ENCODE measurements around the gene VPS13C. TPM values are rescaled to one million over a fixed set of nuclear protein-coding genes. Genes with fewer than 3 reads are reported as not detected.

VPS13C gene
- polyA plus RNA-seq, 1 experiment: 6.0 TPM

DNA sequence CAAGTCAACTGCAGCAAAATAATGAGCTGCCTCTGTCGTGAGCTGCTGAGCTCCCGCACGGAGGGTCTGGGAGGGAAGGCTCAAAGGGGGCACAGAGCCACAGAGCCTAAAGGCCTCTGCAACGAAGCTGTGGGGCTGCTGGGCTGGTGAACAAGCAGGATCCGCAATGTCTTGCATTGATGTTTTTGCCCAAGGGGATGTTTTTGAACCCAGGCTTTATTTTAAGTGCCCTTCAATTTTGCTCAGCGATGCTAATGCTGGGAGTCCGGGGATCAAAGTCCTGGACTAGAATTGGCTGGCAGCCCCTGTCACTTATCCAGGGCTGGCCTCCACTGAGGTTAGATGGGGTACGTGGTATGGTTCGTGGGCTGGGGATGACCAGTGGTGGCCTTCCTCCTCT lies 240.0 kb downstream of the VPS13C start:
- Histone ChIP-seq H3K4me3 (ENCODE audit: low read depth, low read length) (no peak overlapping the region), H3K27me3 (ENCODE audit: control insufficient read depth, insufficient read depth, low read length) (no peaks in the 10 kb centered on the region; the same call in 1 of the 2 replicates), H3K36me3 (ENCODE audit: control insufficient read depth, insufficient read depth, low read length) (no peaks in the 10 kb centered on the region)
- no peak for DNase-seq (ENCODE audit: low read depth)
- ChIA-PET POLR2A (no interaction called here), CTCF (interaction anchor here (2.7 kb wide), 1 partner anchor 15 kb away, joined by 16 read pairs; no protein-coding TSS in a partner anchor)
- TF ChIP-seq, protein P1, sequence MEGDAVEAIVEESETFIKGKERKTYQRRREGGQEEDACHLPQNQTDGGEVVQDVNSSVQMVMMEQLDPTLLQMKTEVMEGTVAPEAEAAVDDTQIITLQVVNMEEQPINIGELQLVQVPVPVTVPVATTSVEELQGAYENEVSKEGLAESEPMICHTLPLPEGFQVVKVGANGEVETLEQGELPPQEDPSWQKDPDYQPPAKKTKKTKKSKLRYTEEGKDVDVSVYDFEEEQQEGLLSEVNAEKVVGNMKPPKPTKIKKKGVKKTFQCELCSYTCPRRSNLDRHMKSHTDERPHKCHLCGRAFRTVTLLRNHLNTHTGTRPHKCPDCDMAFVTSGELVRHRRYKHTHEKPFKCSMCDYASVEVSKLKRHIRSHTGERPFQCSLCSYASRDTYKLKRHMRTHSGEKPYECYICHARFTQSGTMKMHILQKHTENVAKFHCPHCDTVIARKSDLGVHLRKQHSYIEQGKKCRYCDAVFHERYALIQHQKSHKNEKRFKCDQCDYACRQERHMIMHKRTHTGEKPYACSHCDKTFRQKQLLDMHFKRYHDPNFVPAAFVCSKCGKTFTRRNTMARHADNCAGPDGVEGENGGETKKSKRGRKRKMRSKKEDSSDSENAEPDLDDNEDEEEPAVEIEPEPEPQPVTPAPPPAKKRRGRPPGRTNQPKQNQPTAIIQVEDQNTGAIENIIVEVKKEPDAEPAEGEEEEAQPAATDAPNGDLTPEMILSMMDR (IDR thresholded peaks at IDR 0.05; ENCODE audit: insufficient read depth, low read depth, low read length): no peak

DNA sequence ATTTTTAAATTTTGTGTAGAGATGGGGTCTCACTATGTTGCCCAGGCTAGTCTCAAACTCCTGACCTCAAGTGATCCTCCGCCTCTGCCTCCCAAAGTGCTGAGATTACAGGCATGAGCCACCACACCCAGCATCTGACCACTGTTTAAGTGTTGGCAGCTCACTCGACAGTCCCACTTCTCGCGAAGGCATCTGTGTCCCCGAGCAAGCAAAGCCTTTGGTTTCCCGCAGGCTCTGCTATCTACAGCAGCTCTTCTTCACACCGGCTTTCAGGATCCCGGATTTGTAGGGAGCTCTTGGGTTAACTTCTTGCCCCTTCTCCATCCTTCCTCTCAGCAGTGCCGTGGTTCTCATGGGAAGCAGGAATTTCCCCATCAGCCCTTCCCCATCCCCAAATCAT lies 240.9 kb downstream of the VPS13C start:
- TF ChIP-seq, protein P1 (IDR thresholded peaks at IDR 0.05; ENCODE audit: insufficient read depth, low read depth, low read length): no peak
- ChIA-PET CTCF (interaction anchor here (2.7 kb wide), 1 partner anchor 15 kb away, joined by 16 read pairs; no protein-coding TSS in a partner anchor), POLR2A (no interaction called here)
- no peak for DNase-seq (ENCODE audit: low read depth)
- no peaks in the 10 kb centered on the region; the same call in 1 of the 2 replicates for H3K27me3 ChIP-seq (ENCODE audit: control insufficient read depth, insufficient read depth, low read length)
- no peak overlapping the region for H3K4me3 ChIP-seq (ENCODE audit: low read depth, low read length)
- H3K36me3 ChIP-seq (ENCODE audit: control insufficient read depth, insufficient read depth, low read length): no peaks in the 10 kb centered on the region

DNA sequence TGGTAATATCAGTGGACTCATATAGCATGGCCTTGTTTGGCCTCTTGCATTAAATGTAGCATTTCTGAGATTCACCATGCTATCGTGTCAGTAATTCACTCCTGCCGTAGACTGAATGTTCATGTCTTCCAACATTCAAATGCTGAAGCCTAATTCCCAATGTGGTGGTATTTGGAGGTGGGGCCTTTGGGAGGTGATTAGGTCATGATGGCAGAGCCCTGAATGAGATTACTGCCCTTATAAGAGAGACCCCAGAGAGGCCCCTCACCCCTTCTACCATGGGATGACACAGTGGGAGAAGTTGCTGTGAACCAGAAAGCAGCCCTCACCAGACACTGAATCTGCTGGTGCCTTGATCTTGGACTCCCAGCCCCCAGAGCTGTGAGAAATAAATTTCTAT lies 241.4 kb downstream of the VPS13C start:
- Histone ChIP-seq H3K36me3 (ENCODE audit: control insufficient read depth, insufficient read depth, low read length) (no peaks in the 10 kb centered on the region), H3K27me3 (ENCODE audit: control insufficient read depth, insufficient read depth, low read length) (no peaks in the 10 kb centered on the region; the same call in 1 of the 2 replicates), H3K4me3 (ENCODE audit: low read depth, low read length) (no peak overlapping the region)
- TF ChIP-seq, protein P1 (IDR thresholded peaks at IDR 0.05; ENCODE audit: insufficient read depth, low read depth, low read length): no peak
- ChIA-PET CTCF (interaction anchor here (2.7 kb wide), 1 partner anchor 16 kb away, joined by 16 read pairs; no protein-coding TSS in a partner anchor), POLR2A (no interaction called here)
- DNase-seq (ENCODE audit: low read depth): no peak

DNA sequence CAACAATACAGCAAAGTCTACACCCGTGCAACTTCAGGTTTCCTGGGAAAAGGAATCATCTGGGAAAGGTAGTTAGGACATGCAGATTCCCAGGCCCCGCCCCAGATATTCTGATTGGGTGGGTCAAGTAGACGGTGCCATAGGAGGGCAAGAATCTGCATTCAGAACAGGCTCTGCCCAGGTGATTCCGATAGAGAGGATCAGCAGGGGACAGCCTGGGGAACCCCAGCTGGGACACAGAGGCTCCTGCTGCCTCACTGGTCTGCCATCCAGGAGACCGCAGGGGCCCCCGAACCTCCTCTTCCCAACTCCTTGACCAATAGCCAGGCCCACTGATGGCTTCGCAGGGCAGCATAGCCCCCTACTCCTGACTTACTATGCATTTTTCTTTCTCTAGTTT lies 243.4 kb downstream of the VPS13C start:
- Histone ChIP-seq H3K4me3 (ENCODE audit: low read depth, low read length) (no peak overlapping the region), H3K36me3 (ENCODE audit: control insufficient read depth, insufficient read depth, low read length) (no peaks in the 10 kb centered on the region), H3K27me3 (ENCODE audit: control insufficient read depth, insufficient read depth, low read length) (no peaks in the 10 kb centered on the region; the same call in 1 of the 2 replicates)
- ChIA-PET POLR2A (no interaction called here), CTCF (interaction anchor here (1.4 kb wide), 1 partner anchor 18 kb away, joined by 4 read pairs; no protein-coding TSS in a partner anchor)
- DNase-seq (ENCODE audit: low read depth): no peak
- TF ChIP-seq, protein P1 (IDR thresholded peaks at IDR 0.05; ENCODE audit: insufficient read depth, low read depth, low read length): no peak

DNA sequence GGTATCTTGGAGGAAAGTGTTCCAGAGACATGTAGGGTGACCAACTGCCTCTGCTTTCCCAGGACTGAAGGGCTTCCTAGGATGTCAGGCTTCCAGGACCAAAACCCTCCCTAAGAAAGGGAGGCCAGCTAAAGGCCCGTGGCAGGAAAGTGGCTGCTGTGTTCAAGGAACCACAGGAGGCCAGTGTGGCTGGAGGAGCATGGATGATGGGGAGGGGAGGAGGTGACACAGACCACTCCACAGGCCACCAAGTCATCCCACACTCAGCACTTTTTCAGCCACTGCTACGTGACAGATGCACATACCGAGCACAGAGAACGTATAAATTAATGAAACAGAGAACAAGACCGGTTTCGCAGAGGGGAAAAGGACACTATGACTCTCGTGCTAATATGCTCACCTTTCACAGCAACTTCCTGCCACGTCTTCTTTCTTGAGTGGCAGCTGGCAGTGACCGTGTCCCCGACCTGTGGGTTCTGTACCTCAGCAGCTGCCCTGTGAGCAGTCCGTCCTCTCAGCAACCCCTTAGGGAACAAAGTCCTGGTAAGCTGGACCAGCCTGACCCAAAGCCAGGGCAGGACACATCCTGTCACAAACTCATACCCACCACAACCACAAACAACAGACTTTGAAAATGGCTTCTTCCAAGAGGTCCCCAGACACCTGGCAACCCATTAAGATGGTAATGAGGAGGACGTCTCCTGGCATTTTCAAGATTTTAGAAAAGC lies 244.7 kb downstream of the VPS13C start:
- POLR2A ChIA-PET: no interaction called here

More for the DNA sequence above, 244.7 kb downstream of the VPS13C start:
- no peak for DNase-seq (ENCODE audit: low read depth)
- Histone ChIP-seq H3K36me3 (ENCODE audit: control insufficient read depth, insufficient read depth, low read length) (no peaks in the 10 kb centered on the region), H3K27me3 (ENCODE audit: control insufficient read depth, insufficient read depth, low read length) (no peaks in the 10 kb centered on the region; the same call in 1 of the 2 replicates), H3K4me3 (ENCODE audit: low read depth, low read length) (no peak overlapping the region)
- TF ChIP-seq, protein P1 (IDR thresholded peaks at IDR 0.05; ENCODE audit: insufficient read depth, low read depth, low read length): no peak
- CTCF ChIA-PET: interaction anchor here (1.5 to 1.6 kb wide), 2 partner anchors 19 to 20 kb away, joined by 4 to 7 read pairs; no protein-coding TSS in a partner anchor

Measured in BJ (cell line).